Retina (tissue), 1 donor: Measurements from ENCODE around the gene CLEC2A.
A peak's percentile ranks its signal among the peaks of the same experiment; 100 is the strongest.
"Not testable (repeated sequence)": the region's sequence is repeated elsewhere in the genome, so short reads cannot be mapped to it uniquely, and the experiment has no call there.

Experiments
- DNase-seq: peaks from one replicate; pipeline ENCODE4 v3.0.0-alpha.2; 2016

The CLEC2A gene

GRCh38 chr12:9880532-9881078 is 51.6 kb downstream of the CLEC2A start:
- no peak for DNase-seq

DNA sequence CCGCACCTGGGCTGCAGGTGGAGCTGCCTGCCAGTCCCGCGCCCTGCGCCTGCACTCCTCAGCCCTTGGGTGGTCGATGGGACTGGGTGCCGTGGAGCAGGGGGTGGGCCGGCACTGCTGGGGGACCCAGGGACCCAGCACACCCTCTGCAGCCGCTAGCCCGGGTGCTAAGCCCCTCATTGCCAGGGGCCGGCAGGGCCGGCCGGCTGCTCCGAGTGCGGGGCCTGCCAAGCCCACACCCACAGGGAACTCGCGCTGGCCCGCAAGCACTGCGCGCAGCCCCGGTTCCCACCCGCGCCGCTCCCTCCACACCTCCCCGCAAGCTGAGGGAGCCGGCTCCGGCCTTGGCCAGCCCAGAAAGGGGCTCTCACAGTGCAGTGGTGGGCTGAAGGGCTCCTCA is 56.0 kb downstream of the CLEC2A start:
- DNase-seq = not testable (repeated sequence)

DNA sequence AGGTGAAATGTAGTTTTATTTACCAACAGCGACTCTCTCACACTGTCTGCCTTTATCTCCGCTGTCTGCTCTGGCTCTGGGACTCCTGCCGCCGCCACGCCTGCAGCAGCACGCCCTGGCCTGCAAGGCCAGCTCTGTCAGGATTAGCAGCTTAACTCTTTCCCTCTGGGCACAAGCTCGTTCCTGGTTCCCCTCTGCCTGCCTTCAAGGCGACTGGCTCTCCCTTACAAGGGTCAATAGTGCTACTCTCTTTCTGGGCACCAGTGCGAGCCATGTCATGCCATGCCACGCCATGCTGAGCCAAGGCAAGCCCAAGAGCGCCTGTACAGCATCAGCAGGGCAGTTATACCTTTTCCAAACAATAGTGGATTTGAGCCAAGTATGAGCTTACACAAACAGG is 59.4 kb downstream of the CLEC2A start:
- DNase-seq = no peak

DNA sequence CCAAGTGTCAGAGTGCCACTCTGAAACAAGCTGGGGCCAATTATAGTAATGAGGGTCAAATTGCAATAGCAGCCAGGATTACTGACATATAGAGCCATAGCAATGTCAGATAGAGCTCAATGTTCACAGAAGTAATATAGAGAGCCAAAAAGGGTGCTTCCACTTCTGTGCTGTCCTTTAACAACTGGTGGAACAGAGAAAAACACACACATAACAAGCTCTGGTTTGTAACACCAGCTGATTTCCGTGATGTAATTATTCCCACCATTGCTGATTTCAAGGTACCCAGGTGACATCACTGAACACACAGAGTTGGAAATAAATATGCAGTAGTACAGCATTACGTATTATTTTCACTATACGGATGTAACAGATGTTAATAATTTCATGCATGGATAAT is 60.0 kb downstream of the CLEC2A start:
- DNase-seq = no peak

- DNase-seq = no peak
These were observed 61.8 kb downstream of the CLEC2A start for GRCh38 chr12:9870286-9870866.

DNA sequence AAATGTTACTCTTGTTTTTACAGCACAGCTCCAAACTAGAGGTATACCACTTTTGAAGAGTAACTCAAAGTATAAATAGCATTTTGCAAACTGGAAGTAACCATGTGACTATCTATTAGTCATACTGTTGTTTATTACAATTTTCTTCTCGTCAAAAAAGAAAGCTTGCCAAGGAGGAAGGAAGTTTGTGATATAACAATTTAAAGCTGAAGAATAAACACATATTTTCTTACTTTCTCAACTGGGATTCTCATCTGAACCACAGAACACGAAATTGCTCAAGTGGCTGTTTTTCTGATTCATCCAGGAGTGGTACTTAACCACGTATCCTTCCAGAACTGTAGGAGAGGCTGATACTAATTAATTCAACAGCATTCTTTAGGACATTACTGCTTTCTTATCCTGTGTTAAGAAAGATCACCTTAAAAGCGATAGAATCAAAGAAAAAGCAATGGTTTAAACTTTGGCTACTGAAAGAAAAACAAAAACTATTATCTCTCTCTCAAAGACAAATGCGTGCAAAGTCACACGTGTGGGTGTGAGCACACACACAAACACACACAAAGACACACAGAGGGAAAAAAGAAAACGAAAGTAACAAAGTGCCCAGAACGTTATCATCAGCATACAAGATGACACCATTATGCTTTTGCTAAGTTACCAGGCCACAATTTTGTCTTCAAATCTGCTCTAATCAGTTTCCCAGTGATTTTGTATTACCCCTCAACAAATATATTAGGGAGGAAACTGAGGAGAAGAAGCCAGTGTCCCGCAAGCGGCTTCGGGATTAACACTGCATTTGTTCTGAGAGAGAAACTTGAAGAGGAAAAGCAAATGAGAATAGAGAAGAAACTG is 62.6 kb downstream of the CLEC2A start, which contains the start of gene CLEC2B:
Gene CLEC2B, minus strand, starts transcription at position 48 of the 855 bp plus-strand sequence.
- DNase-seq = peak; percentile 28

GRCh38 chr12:9868951-9869306 is 63.2 kb downstream of the CLEC2A start:
- no peak for DNase-seq

DNA sequence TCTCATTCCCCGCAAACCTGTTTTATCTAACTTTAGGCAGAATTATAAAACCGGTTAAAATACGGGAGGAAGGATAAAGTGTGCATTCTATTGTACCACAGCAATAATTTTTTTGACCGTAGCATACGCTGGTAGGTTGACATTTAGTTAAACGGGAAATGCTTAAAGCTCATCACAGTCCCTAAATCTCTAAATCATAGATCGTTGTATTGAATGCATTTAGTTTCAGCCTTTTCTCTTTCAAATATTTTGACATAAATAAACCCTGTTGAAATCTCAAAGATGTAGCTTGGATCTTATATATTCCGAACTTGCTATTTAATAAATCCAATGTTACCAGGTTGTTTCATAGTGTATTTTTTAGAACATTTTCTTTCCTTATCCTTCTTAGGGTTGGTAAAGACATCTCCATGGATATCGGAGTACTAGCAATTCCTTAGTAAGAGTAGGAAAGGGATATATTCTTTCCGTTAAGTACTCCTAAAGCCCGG is 63.8 kb downstream of the CLEC2A start:
- no peak for DNase-seq

DNA sequence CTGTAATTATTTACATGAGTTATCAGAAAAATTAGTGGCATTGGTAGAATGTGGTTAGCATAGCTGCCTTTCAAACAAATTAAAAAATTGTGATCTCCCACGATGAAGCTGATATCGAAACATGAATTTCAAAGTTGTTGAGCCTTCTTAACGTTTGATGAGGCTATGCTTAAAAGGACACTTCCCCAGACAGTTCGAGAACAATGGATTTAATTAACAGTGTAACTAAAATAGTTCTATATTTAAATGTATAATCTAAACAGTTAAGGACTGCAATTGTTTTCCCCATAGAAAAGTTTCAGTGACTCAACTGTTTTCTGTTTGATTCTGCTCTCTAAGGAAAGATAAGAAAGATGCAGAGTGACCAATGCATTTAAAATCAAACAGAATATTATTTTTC is 64.6 kb downstream of the CLEC2A start:
- DNase-seq = no peak

DNA sequence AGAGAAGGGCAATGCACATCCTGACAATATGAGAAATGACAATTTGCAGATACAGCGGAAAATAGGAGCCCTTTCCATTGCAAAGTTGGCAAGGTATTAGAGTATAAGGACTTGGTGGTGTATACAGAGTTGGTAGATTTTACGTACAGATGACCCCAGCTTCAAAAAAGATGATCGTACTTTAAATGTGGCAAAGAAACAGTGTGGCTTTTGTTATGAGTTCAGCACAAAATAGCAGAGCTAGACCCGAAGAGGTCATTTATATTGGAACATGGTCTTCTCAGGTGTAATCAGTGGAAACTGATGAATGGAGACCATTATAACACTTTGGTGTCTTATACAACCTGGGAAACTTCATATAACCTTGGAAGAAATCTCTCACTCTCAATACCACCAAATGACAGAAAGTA is 65.3 kb downstream of the CLEC2A start:
- no peak for DNase-seq

GRCh38 chr12:9864913-9865675 is 67.1 kb downstream of the CLEC2A start:
- DNase-seq = no peak
